ENCODE results near the gene C19orf44.

Gene C19orf44

GRCh38 chr19:16532440-16533234, 36.4 kb downstream of the C19orf44 start:
- ChIA-PET POLR2A (ENCODE audit: low non-redundant PET) (interaction anchor here (0.7 kb wide), 1 partner anchor 33 kb away, joined by 3 read pairs; no protein-coding TSS in a partner anchor), CTCF (interaction anchor here (0.5 to 0.6 kb wide), 2 partner anchors 173 to 284 kb away, joined by 5 to 6 read pairs; no protein-coding TSS in a partner anchor)
- TF ChIP-seq CTCF (conservative IDR thresholded peaks at IDR 0.05; ENCODE audit: low read depth) = no peak
- DNase-seq (ENCODE audit: low spot score) = no peak
- no peak overlapping the region for H3K27ac ChIP-seq

DNA sequence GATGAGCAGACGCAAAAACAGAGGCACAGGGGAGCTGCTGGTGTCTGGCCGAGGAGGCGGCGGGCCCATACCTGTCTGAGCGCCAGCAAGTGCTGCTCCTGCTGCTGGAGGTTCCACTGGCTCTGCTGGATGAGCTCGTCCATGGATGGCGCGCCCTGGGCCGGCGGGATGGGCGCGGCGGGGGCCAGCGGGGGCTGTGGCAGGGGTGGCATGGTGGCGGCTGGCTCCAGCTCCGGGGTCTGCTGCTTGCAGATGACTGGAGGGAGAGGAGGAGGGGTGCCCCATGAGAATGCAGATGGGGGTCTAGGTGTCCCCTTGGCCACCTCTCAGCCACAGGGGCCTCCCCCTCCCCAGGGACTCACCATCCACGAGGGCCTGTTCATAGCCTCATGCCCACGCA, 39.2 kb downstream of the C19orf44 start:
- DNase-seq (ENCODE audit: low spot score) = no peak
- no peak overlapping the region for H3K27ac ChIP-seq
- CTCF ChIA-PET = interaction anchor here (1.0 to 1.3 kb wide), 3 partner anchors 11 to 111 kb away, joined by 3 to 5 read pairs (median 4); no protein-coding TSS in a partner anchor
- POLR2A ChIA-PET (ENCODE audit: low non-redundant PET) = no interaction called here
- TF ChIP-seq CTCF (conservative IDR thresholded peaks at IDR 0.05; ENCODE audit: low read depth) = no peak

DNA sequence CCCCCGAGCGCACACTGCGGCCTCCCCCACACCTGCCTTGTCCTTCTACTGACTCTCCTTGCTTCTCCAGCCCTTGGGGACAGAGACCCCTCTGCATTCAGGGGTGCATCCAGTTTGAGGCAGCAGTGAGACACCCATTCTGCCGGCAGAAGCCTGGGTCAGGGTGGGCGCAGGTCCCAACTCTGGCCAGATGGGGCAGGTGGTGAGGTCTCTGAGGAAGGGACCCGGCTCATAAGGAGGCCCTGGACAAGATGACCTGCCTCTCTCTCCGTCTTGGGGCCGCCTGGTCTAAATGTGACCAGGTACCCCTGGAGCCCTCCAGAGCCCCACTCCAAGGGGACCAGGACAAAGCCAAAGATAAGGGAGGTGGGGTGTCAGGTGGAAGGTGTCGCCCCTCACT, 39.9 kb downstream of the C19orf44 start:
- ChIA-PET POLR2A (ENCODE audit: low non-redundant PET) (no interaction called here), CTCF (interaction anchor here (1.3 kb wide), 1 partner anchor 12 kb away, joined by 5 read pairs; no protein-coding TSS in a partner anchor)
- DNase-seq (ENCODE audit: low spot score) = no peak
- no peak for TF ChIP-seq CTCF (conservative IDR thresholded peaks at IDR 0.05; ENCODE audit: low read depth)
- H3K27ac ChIP-seq = no peak overlapping the region

GRCh38 chr19:16537111-16537510, 40.9 kb downstream of the C19orf44 start:
- H3K27ac ChIP-seq = no peak overlapping the region
- POLR2A ChIA-PET (ENCODE audit: low non-redundant PET) = interaction anchor here (0.7 kb wide), 1 partner anchor 271 kb away, joined by 4 read pairs; no protein-coding TSS in a partner anchor
- CTCF ChIA-PET = no interaction called here
- TF ChIP-seq CTCF (conservative IDR thresholded peaks at IDR 0.05; ENCODE audit: low read depth) = no peak
- DNase-seq (ENCODE audit: low spot score) = no peak

GRCh38 chr19:16540948-16541347, 44.8 kb downstream of the C19orf44 start:
- POLR2A ChIA-PET (ENCODE audit: low non-redundant PET) = interaction anchor here (0.7 kb wide), 1 partner anchor 465 kb away, joined by 3 read pairs; the partner anchor contains the start of gene TPM4
- CTCF ChIA-PET = interaction anchor here (0.7 kb wide), 1 partner anchor 122 kb away, joined by 3 read pairs; no protein-coding TSS in a partner anchor
- TF ChIP-seq CTCF (conservative IDR thresholded peaks at IDR 0.05; ENCODE audit: low read depth) = no peak
- no peak overlapping the region for H3K27ac ChIP-seq
- no peak for DNase-seq (ENCODE audit: low spot score)

DNA sequence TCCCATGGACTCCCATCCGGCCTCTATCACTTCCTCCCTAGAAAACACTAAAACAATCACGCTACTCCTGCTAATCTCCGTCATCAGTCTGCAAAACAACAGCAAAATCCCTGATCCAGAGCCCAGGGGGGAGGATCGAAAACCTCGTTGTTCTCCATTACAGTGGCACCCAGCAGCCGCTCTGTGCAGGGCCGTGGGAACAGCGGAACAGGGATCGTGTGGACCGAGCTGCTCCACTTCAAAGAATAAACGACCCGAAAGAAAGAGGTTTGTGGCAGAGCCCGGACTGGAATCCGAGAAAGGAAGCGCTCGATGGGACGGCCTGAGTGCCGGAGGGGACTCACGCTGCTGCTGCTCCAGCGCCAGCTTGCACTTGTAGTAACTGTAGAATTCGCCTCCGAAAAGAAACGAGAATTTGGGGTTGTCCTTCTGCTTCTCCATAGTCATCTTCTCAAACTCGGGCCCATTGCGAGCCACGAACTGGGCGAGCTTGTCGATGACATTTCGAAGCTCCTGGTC, 45.4 kb downstream of the C19orf44 start:
- ChIA-PET POLR2A (ENCODE audit: low non-redundant PET) (interaction anchor here (0.7 kb wide), 1 partner anchor 154 kb away, joined by 3 read pairs; no protein-coding TSS in a partner anchor), CTCF (interaction anchor here (0.7 to 0.8 kb wide), 2 partner anchors 17 to 122 kb away, joined by 3 to 4 read pairs; no protein-coding TSS in a partner anchor)
- no peak for DNase-seq (ENCODE audit: low spot score)
- H3K27ac ChIP-seq = peak overlapping the region; percentile 84
- no peak for TF ChIP-seq CTCF (conservative IDR thresholded peaks at IDR 0.05; ENCODE audit: low read depth)

All from RWPE1 (cell line).